HCT116 (cell line): ENCODE data around the gene CBX8. TPM values are rescaled to one million over a fixed set of nuclear protein-coding genes. Genes with fewer than 3 reads are reported as not detected.

Experiments
- ATAC-seq: fragments of 200-7000 bp; cut with Tn5 transposase; 2 replicates; pipeline ENCODE4 v1.9.1; 2020; ENCODE audit warnings: mild to moderate bottlenecking, moderate library complexity
- BruUV-seq: library from RNA; stranded (reverse); fragments of 400-500 nt; replicated peaks from 2 replicates; lab custom pipeline; 2021; lab: Mats Ljungman, UMichigan
- CTCF ChIA-PET: fragments of 300-600 bp; sonication (Branson Sonifier 250); formaldehyde crosslinking; loops from one replicate; lab custom pipeline; 2021; ENCODE audit warnings: antibody characterized with exemption; lab: Charles Lee
- POLR2A ChIA-PET: fragments of 300-600, 350-600 bp; sonication (Branson Sonifier 250); formaldehyde crosslinking; loops from one replicate; lab custom pipeline; 2021; ENCODE audit warnings: antibody characterized with exemption; lab: Charles Lee
- RAD21 ChIA-PET, 2 experiments: fragments of 300-600 bp; sonication (Branson Sonifier 250); formaldehyde crosslinking; loops; one replicate each; lab custom pipeline; 2023; ENCODE audit warnings: low total read pairs in 2 of 2; ENCODE audit not compliant: uncharacterized antibody in 2 of 2, unreplicated experiment in 2 of 2, low non-redundant PET in 1 of 2; lab: Charles Lee
- DNase-seq: peaks from one replicate; pipeline ENCODE4 v3.0.0-alpha.2; 2010; ENCODE audit warnings: low read depth, low spot score
- H2AFZ ChIP-seq: fragments of 200-600 bp; shearing (Covaris generic), sonication (generic); 2 replicates; pipeline ENCODE4 v1.6.1; 2017; ENCODE audit warnings: low read depth, mixed run types, mixed read lengths, antibody characterized with exemption, low read length; ENCODE audit not compliant: poor library complexity, severe bottlenecking
- H3K27ac ChIP-seq: 2 replicates; pipeline ENCODE4 v1.5.1; 2012; ENCODE audit warnings: low read depth, low read length
- H3K27me3 ChIP-seq: fragments of 200-600 bp; sonication (generic); 2 replicates; pipeline ENCODE4 v1.6.1; 2016; ENCODE audit warnings: mixed run types, low read length, mixed read lengths; ENCODE audit not compliant: insufficient read depth
- H3K36me3 ChIP-seq, 2 experiments: fragments of 200-500 bp in 1 of 2; fragments of 200-600 bp in 1 of 2; sonication (Bioruptor generic) in 1 of 2; sonication (generic) in 1 of 2; 2 replicates each; pipeline versions ENCODE4 v1.5.1 to v1.6.1; 2014 to 2016; ENCODE audit warnings: low read length in 2 of 2, inconsistent platforms in 1 of 2, mixed read lengths in 1 of 2, mixed run types in 1 of 2; ENCODE audit not compliant: insufficient read depth in 2 of 2, control insufficient read depth in 1 of 2
- H3K4me1 ChIP-seq, 2 experiments: fragments of 200-600 bp in 1 of 2; sonication (generic) in 1 of 2; 2 replicates each; pipeline versions ENCODE4 v1.5.1 to v1.6.1; 2012 to 2017; ENCODE audit warnings: low read length in 2 of 2, inconsistent platforms in 1 of 2, mild to moderate bottlenecking in 1 of 2, mixed read lengths in 1 of 2, mixed run types in 1 of 2, moderate library complexity in 1 of 2; ENCODE audit not compliant: insufficient read depth in 2 of 2, control insufficient read depth in 1 of 2
- H3K4me2 ChIP-seq: fragments of 200-600 bp; sonication (generic); 2 replicates; pipeline ENCODE4 v1.6.1; 2017; ENCODE audit warnings: mixed run types, low read length, mixed read lengths
- H3K4me3 ChIP-seq, 2 experiments: fragments of 200-600 bp in 1 of 2; sonication (generic) in 1 of 2; replicated peaks in 1 of 2; 2 replicates each; pipeline ENCODE4 v1.5.1; 2011 to 2016; ENCODE audit warnings: low read length in 2 of 2, control low read depth in 1 of 2, low read depth in 1 of 2, mild to moderate bottlenecking in 1 of 2, mixed read lengths in 1 of 2, mixed run types in 1 of 2
- H3K79me2 ChIP-seq: fragments of 200-600 bp; sonication (generic); 2 replicates; pipeline ENCODE4 v1.6.1; 2017; ENCODE audit warnings: mild to moderate bottlenecking, mixed run types, low read length, moderate library complexity, mixed read lengths; ENCODE audit not compliant: insufficient read depth
- H3K9ac ChIP-seq: fragments of 200-600 bp; sonication (generic); 2 replicates; pipeline ENCODE4 v1.6.1; 2016; ENCODE audit warnings: low read length, mixed read lengths
- H3K9me2 ChIP-seq: fragments of 200-600 bp; sonication (generic), shearing (Covaris generic); 2 replicates; pipeline ENCODE4 v1.6.1; 2017; ENCODE audit warnings: mixed run types, mild to moderate bottlenecking, moderate library complexity; ENCODE audit not compliant: insufficient read depth
- H3K9me3 ChIP-seq, 2 experiments: fragments of 200-500 bp in 1 of 2; fragments of 200-600 bp in 1 of 2; sonication (Bioruptor generic) in 1 of 2; sonication (generic) in 1 of 2; 2 replicates each; pipeline ENCODE4 v1.6.1; 2014 to 2017; ENCODE audit warnings: low read length in 2 of 2, mixed read lengths in 2 of 2, inconsistent platforms in 1 of 2, low read depth in 1 of 2, mild to moderate bottlenecking in 1 of 2, mixed run types in 1 of 2, moderate library complexity in 1 of 2; ENCODE audit not compliant: control insufficient read depth in 1 of 2, insufficient read depth in 1 of 2
- H4K20me1 ChIP-seq: fragments of 200-600 bp; sonication (generic), shearing (Covaris generic); 2 replicates; pipeline ENCODE4 v1.6.1; 2017; ENCODE audit warnings: mixed run types, mild to moderate bottlenecking, moderate library complexity; ENCODE audit not compliant: insufficient read depth
- CBX3 ChIP-seq: IDR thresholded peaks from 2 replicates; pipeline ENCODE4 v1.6.1; 2012; ENCODE audit warnings: low read depth
- CEBPB ChIP-seq: IDR thresholded peaks from 2 replicates; pipeline ENCODE4 v1.6.1; 2012; ENCODE audit warnings: low read depth
- EGR1 ChIP-seq: IDR thresholded peaks from 2 replicates; pipeline ENCODE4 v1.6.1; 2012; ENCODE audit warnings: low read depth
- EZH2 ChIP-seq: fragments of 200-600 bp; sonication (generic); IDR thresholded peaks from 2 replicates; pipeline ENCODE4 v1.6.1; 2017; ENCODE audit warnings: antibody characterized with exemption, mixed run types
- EZH2phosphoT487 ChIP-seq: fragments of 200-600 bp; IDR thresholded peaks from 2 replicates; pipeline ENCODE4 v1.6.1; 2018; ENCODE audit warnings: antibody characterized with exemption, borderline replicate concordance
- FOSL1 ChIP-seq: IDR thresholded peaks from 2 replicates; pipeline ENCODE4 v1.6.1; 2012; ENCODE audit warnings: low read depth
- JUND ChIP-seq: IDR thresholded peaks from 2 replicates; pipeline ENCODE4 v1.6.1; 2012
- POLR2AphosphoS5 ChIP-seq: IDR thresholded peaks from 2 replicates; pipeline ENCODE4 v1.6.1; 2011; ENCODE audit warnings: mild to moderate bottlenecking, low read depth, low read length, moderate library complexity
- RAD21 ChIP-seq: IDR thresholded peaks from 2 replicates; pipeline ENCODE4 v1.6.1; 2012; ENCODE audit warnings: low read depth, mild to moderate bottlenecking
- SIN3A ChIP-seq: IDR thresholded peaks from 2 replicates; pipeline ENCODE4 v1.6.1; 2012; ENCODE audit warnings: low read depth
- SP1 ChIP-seq: IDR thresholded peaks from 2 replicates; pipeline ENCODE4 v1.6.1; 2012; ENCODE audit warnings: low read depth
- SRF ChIP-seq: IDR thresholded peaks from 2 replicates; pipeline ENCODE4 v1.6.1; 2012; ENCODE audit warnings: low read depth
- YY1 ChIP-seq: IDR thresholded peaks from 2 replicates; pipeline ENCODE4 v1.6.1; 2011; ENCODE audit warnings: low read length, low read depth, moderate library complexity, mild to moderate bottlenecking; ENCODE audit not compliant: insufficient replicate concordance; ENCODE audit errors: extremely low read depth
- ZFX ChIP-seq: fragments of 450-650 bp; IDR thresholded peaks from 2 replicates; pipeline ENCODE4 v1.6.1; 2017
- ZNF274 ChIP-seq: fragments of 200-500 bp; sonication (Bioruptor generic); IDR thresholded peaks from 2 replicates; pipeline ENCODE4 v1.6.1; 2014; ENCODE audit warnings: mild to moderate bottlenecking, low read depth, low read length, inconsistent platforms
- intact Hi-C: fragments of 100-400 bp; cut with micrococcal nuclease; formaldehyde crosslinking; loops from 2 replicates; pipeline ENCODE4 v1.10.0; 2022
- total RNA-seq: library from RNA; stranded (reverse); gene quantifications from one replicate; pipeline ENCODE4 v1.2.1, GENCODE V29; 2021; ENCODE audit not compliant: unreplicated experiment
- TF ChIP-seq, protein P1 (sequence below): IDR thresholded peaks from 2 replicates; pipeline ENCODE4 v1.6.1; 2012
- TF ChIP-seq, protein P2 (sequence below): IDR thresholded peaks from 2 replicates; pipeline ENCODE4 v1.6.1; 2011; ENCODE audit warnings: mild to moderate bottlenecking, low read length, moderate library complexity; ENCODE audit not compliant: insufficient replicate concordance; ENCODE audit errors: extremely low read depth
- TF ChIP-seq, protein P3 (sequence below): IDR thresholded peaks from 2 replicates; pipeline ENCODE4 v1.6.1; 2012
- TF ChIP-seq, protein P4 (sequence below), 3 experiments: fragments of 200-600 bp in 1 of 3; sonication (generic) in 1 of 3; IDR thresholded peaks in 2 of 3; conservative IDR thresholded peaks in 1 of 3; 2 replicates each; pipeline ENCODE4 v1.5.1; 2012 to 2017; ENCODE audit warnings: low read depth in 2 of 3, low read length in 2 of 3, antibody characterized with exemption in 1 of 3, borderline replicate concordance in 1 of 3, control low read depth in 1 of 3, mild to moderate bottlenecking in 1 of 3, mixed read lengths in 1 of 3, mixed run types in 1 of 3, moderate library complexity in 1 of 3; ENCODE audit not compliant: insufficient read depth in 1 of 3

CBX8 gene
- total RNA-seq, 1 experiment from 2014 or later, result 29.0 TPM

DNA sequence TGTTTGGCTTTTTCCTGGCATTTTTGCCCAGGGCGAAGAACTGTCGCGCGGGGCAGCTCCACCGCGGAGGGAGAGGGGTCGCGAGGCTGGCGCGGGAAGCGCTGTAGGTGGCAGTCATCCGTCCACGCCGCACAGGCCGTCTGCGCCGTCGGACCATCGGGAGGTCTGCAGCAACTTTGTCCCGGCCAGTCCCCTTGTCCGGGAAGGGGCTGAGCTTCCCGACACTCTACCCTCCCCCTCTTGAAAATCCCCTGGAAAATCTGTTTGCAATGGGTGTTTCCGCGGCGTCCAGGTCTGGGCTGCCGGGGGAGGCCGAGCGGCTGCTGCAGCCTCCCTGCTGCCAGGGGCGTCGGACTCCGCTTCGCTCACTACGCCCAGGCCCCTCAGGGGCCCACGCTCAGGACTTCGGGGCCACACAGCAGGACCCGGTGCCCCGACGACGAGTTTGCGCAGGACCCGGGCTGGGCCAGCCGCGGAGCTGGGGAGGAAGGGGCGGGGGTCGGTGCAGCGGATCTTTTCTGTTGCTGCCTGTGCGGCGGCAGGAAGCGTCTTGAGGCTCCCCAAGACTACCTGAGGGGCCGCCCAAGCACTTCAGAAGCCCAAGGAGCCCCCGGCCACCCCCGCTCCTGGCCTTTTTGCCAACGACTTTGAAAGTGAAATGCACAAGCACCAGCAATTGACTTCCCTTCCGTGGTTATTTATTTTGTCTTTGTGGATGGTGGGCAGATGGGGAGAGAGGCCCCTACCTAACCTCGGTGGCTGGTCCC lies 44.7 kb upstream of the CBX8 start:
- H2AFZ ChIP-seq, result no peak overlapping the region
- peaks cover 21% of the 10 kb centered on the region for H3K79me2 ChIP-seq
- peaks cover 4% of the 10 kb centered on the region; the same call in 1 of the 2 replicates for H4K20me1 ChIP-seq
- POLR2A ChIA-PET, result interaction anchor here (1.3 to 1.8 kb wide), 2 partner anchors 8 to 10 kb away, joined by 3 to 5 read pairs; no protein-coding TSS in a partner anchor
- peaks cover 36 to 52% of the 10 kb centered on the region in 2 experiments for H3K4me1 ChIP-seq
- CTCF ChIA-PET, result interaction anchor here (1.1 to 4.5 kb wide), 3 partner anchors 9 to 52 kb away, joined by 4 to 67 read pairs (median 10); partner anchors contain the start of gene CBX8
- H3K9ac ChIP-seq, result no peak overlapping the region
- no peak overlapping the region for H3K4me3 ChIP-seq
- no peak overlapping the region for H3K27ac ChIP-seq
- intact Hi-C loops, result no loop called here
- H3K4me2 ChIP-seq, result no peak overlapping the region
- H3K9me2 ChIP-seq, result no peaks in the 10 kb centered on the region
- DNase-seq (no peak), ATAC-seq (no peak)
- no TSS peak for BruUV-seq
- TF ChIP-seq ZFX, result no peak
- TF ChIP-seq EZH2phosphoT487, result no peak
- TF ChIP-seq, protein P1, sequence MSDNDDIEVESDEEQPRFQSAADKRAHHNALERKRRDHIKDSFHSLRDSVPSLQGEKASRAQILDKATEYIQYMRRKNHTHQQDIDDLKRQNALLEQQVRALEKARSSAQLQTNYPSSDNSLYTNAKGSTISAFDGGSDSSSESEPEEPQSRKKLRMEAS, result no peak
- no peak for TF ChIP-seq RAD21
- no peak for TF ChIP-seq JUND
- TF ChIP-seq CBX3, result no peak
- TF ChIP-seq SRF, result no peak
- TF ChIP-seq POLR2AphosphoS5, result no peak
- TF ChIP-seq, protein P2, sequence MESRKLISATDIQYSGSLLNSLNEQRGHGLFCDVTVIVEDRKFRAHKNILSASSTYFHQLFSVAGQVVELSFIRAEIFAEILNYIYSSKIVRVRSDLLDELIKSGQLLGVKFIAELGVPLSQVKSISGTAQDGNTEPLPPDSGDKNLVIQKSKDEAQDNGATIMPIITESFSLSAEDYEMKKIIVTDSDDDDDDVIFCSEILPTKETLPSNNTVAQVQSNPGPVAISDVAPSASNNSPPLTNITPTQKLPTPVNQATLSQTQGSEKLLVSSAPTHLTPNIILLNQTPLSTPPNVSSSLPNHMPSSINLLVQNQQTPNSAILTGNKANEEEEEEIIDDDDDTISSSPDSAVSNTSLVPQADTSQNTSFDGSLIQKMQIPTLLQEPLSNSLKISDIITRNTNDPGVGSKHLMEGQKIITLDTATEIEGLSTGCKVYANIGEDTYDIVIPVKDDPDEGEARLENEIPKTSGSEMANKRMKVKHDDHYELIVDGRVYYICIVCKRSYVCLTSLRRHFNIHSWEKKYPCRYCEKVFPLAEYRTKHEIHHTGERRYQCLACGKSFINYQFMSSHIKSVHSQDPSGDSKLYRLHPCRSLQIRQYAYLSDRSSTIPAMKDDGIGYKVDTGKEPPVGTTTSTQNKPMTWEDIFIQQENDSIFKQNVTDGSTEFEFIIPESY, result no peak
- TF ChIP-seq CEBPB, result no peak
- TF ChIP-seq, protein P3, sequence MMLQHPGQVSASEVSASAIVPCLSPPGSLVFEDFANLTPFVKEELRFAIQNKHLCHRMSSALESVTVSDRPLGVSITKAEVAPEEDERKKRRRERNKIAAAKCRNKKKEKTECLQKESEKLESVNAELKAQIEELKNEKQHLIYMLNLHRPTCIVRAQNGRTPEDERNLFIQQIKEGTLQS, result no peak
- no peak for TF ChIP-seq EZH2
- TF ChIP-seq SP1, result no peak
- no peak for TF ChIP-seq YY1
- TF ChIP-seq ZNF274, result no peak
- TF ChIP-seq, protein P4, sequence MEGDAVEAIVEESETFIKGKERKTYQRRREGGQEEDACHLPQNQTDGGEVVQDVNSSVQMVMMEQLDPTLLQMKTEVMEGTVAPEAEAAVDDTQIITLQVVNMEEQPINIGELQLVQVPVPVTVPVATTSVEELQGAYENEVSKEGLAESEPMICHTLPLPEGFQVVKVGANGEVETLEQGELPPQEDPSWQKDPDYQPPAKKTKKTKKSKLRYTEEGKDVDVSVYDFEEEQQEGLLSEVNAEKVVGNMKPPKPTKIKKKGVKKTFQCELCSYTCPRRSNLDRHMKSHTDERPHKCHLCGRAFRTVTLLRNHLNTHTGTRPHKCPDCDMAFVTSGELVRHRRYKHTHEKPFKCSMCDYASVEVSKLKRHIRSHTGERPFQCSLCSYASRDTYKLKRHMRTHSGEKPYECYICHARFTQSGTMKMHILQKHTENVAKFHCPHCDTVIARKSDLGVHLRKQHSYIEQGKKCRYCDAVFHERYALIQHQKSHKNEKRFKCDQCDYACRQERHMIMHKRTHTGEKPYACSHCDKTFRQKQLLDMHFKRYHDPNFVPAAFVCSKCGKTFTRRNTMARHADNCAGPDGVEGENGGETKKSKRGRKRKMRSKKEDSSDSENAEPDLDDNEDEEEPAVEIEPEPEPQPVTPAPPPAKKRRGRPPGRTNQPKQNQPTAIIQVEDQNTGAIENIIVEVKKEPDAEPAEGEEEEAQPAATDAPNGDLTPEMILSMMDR (IDR thresholded peaks at IDR 0.05 in 2 of 3, conservative IDR thresholded peaks at IDR 0.05 in 1 of 3; ENCODE audit: borderline replicate concordance in 1 of 3, insufficient read depth in 1 of 3, low read depth in 2 of 3, low read length in 2 of 3), result no peak
- TF ChIP-seq EGR1, result no peak
- no peak for TF ChIP-seq SIN3A
- no peak for TF ChIP-seq FOSL1
- RAD21 ChIA-PET, result no interaction called here
- no peaks in the 10 kb centered on the region for H3K27me3 ChIP-seq
- H3K36me3 ChIP-seq, result no peaks in the 10 kb centered on the region; a peak in 1 of 4 replicates
- no peaks in the 10 kb centered on the region for H3K9me3 ChIP-seq
